ENCODE measurements around the gene FKBP1A.

The FKBP1A gene

DNA sequence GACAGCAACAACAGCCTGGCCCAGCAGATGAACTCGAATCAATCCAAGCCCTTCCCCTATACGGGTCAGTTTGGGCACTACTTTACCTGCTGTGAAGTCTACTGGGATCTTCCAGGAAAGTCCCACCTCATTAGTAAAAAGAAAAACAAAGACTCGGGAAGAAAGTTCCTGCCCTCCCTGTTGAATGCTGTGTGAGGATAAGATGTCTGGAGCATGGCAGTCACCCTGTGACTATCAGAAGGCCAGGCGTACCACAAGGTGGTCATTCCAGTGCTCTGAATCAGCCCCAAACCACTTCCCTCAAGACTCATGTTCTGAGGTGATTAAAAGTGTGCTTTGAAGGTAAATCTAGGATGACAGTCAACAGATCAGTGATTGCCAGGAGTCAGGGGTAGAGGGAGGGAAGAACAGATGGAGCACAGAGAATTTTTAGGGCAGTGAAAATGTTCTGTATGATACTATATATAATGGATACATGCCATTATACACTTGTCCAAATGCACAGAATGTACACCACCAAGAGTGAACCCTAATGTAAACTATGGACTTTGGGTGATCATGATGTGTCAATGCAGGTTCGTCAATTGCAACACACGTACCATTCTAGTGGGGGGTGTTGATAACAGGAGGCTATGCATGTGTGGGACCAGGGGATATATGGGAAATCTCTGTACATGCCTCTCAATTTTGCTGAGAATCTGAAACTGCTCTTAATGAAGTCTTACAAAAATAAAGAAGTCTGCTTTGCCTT lies 14.7 kb downstream of the FKBP1A start:
- TF ChIP-seq ZBTB21 (tag by site-specific recombination; IDR thresholded peaks at IDR 0.05), result no peak
- no peak for TF ChIP-seq KLF16 (tag by site-specific recombination; IDR thresholded peaks at IDR 0.05)
- no peak for TF ChIP-seq ZNF133 (tag by site-specific recombination; IDR thresholded peaks at IDR 0.05)
- no peak for TF ChIP-seq ZNF169 (tag by site-specific recombination; IDR thresholded peaks at IDR 0.05)
- TF ChIP-seq ZNF148 (tag by site-specific recombination; IDR thresholded peaks at IDR 0.05; ENCODE audit: borderline replicate concordance), result no peak
- TF ChIP-seq, protein P1, sequence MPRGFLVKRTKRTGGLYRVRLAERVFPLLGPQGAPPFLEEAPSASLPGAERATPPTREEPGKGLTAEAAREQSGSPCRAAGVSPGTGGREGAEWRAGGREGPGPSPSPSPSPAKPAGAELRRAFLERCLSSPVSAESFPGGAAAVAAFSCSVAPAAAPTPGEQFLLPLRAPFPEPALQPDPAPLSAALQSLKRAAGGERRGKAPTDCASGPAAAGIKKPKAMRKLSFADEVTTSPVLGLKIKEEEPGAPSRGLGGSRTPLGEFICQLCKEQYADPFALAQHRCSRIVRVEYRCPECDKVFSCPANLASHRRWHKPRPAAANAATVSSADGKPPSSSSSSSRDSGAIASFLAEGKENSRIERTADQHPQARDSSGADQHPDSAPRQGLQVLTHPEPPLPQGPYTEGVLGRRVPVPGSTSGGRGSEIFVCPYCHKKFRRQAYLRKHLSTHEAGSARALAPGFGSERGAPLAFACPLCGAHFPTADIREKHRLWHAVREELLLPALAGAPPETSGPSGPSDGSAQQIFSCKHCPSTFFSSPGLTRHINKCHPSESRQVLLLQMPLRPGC (tag by site-specific recombination; IDR thresholded peaks at IDR 0.05), result no peak
- TF ChIP-seq ZNF423 (tag by site-specific recombination; IDR thresholded peaks at IDR 0.05), result no peak
- no peak for TF ChIP-seq ZNF530 (tag by site-specific recombination; IDR thresholded peaks at IDR 0.05; ENCODE audit: low read depth)
- TF ChIP-seq PRDM4 (tag by site-specific recombination; IDR thresholded peaks at IDR 0.05), result no peak
- TF ChIP-seq ZNF830 (tag by site-specific recombination; IDR thresholded peaks at IDR 0.05; ENCODE audit: low read depth), result no peak
- no peak for TF ChIP-seq ZNF175 (tag by site-specific recombination; IDR thresholded peaks at IDR 0.05)
- TF ChIP-seq, protein P2, sequence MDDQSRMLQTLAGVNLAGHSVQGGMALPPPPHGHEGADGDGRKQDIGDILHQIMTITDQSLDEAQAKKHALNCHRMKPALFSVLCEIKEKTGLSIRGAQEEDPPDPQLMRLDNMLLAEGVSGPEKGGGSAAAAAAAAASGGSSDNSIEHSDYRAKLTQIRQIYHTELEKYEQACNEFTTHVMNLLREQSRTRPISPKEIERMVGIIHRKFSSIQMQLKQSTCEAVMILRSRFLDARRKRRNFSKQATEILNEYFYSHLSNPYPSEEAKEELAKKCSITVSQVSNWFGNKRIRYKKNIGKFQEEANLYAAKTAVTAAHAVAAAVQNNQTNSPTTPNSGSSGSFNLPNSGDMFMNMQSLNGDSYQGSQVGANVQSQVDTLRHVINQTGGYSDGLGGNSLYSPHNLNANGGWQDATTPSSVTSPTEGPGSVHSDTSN (CRISPR knock-in tag; IDR thresholded peaks at IDR 0.05), result no peak
- TF ChIP-seq, protein P3, sequence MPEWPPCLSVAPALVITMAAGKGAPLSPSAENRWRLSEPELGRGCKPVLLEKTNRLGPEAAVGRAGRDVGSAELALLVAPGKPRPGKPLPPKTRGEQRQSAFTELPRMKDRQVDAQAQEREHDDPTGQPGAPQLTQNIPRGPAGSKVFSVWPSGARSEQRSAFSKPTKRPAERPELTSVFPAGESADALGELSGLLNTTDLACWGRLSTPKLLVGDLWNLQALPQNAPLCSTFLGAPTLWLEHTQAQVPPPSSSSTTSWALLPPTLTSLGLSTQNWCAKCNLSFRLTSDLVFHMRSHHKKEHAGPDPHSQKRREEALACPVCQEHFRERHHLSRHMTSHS (tag by site-specific recombination; IDR thresholded peaks at IDR 0.05), result no peak
- TF ChIP-seq ZNF350 (tag by site-specific recombination; IDR thresholded peaks at IDR 0.05), result no peak
- TF ChIP-seq ZNF792 (tag by site-specific recombination; IDR thresholded peaks at IDR 0.05), result no peak
- no peak for TF ChIP-seq SP2 (tag by site-specific recombination; IDR thresholded peaks at IDR 0.05)
- TF ChIP-seq ZNF324 (tag by site-specific recombination; IDR thresholded peaks at IDR 0.05), result no peak
- TF ChIP-seq ZNF626 (tag by site-specific recombination; IDR thresholded peaks at IDR 0.05), result no peak
- TF ChIP-seq ZNF19 (tag by site-specific recombination; IDR thresholded peaks at IDR 0.05; ENCODE audit: low read depth), result no peak
- no peak for TF ChIP-seq ZNF398 (tag by site-specific recombination; IDR thresholded peaks at IDR 0.05)
- ChIA-PET POLR2A (no interaction called here), CTCF (interaction anchor here (0.6 to 1.2 kb wide), 3 partner anchors 13 to 1078 kb away, joined by 3 to 5 read pairs (median 4); no protein-coding TSS in a partner anchor)
- Histone ChIP-seq H3K27ac (ENCODE audit: extremely low read depth, low read depth, low read length) (no peak overlapping the region), H3K4me3 (ENCODE audit: low read depth, low read length) (no peak overlapping the region), H3K4me1 (ENCODE audit: control insufficient read depth, insufficient read depth, low read length) (peaks cover 51% of the 10 kb centered on the region), H3K36me3 (ENCODE audit: control insufficient read depth in 2 of 2, insufficient read depth in 1 of 2, low read length in 2 of 2) (peaks cover 8 to 31% of the 10 kb centered on the region in 2 experiments; a peak in 2 of 3 replicates), H3K9me3 (ENCODE audit: control insufficient read depth, insufficient read depth, low read depth, low read length) (no peaks in the 10 kb centered on the region)
